HCT116 (cell line): Measurements from ENCODE around the gene OGG1. TPM values are rescaled to one million over a fixed set of nuclear protein-coding genes. Genes with fewer than 3 reads are reported as not detected.

ENCODE experiments used
- ATAC-seq: fragments of 200-7000 bp; cut with Tn5 transposase; 2 replicates; pipeline ENCODE4 v1.9.1; 2020; ENCODE audit warnings: mild to moderate bottlenecking, moderate library complexity
- BruUV-seq: library from RNA; stranded (reverse); fragments of 400-500 nt; replicated peaks from 2 replicates; lab custom pipeline; 2021; lab: Mats Ljungman, UMichigan
- CTCF ChIA-PET: fragments of 300-600 bp; sonication (Branson Sonifier 250); formaldehyde crosslinking; loops from one replicate; lab custom pipeline; 2021; ENCODE audit warnings: antibody characterized with exemption; lab: Charles Lee
- POLR2A ChIA-PET: fragments of 300-600, 350-600 bp; sonication (Branson Sonifier 250); formaldehyde crosslinking; loops from one replicate; lab custom pipeline; 2021; ENCODE audit warnings: antibody characterized with exemption; lab: Charles Lee
- RAD21 ChIA-PET, 2 experiments: fragments of 300-600 bp; sonication (Branson Sonifier 250); formaldehyde crosslinking; loops; one replicate each; lab custom pipeline; 2023; ENCODE audit warnings: low total read pairs in 2 of 2; ENCODE audit not compliant: uncharacterized antibody in 2 of 2, unreplicated experiment in 2 of 2, low non-redundant PET in 1 of 2; lab: Charles Lee
- DNase-seq: peaks from one replicate; pipeline ENCODE4 v3.0.0-alpha.2; 2010; ENCODE audit warnings: low read depth, low spot score
- H2AFZ ChIP-seq: fragments of 200-600 bp; shearing (Covaris generic), sonication (generic); 2 replicates; pipeline ENCODE4 v1.6.1; 2017; ENCODE audit warnings: low read depth, mixed run types, mixed read lengths, antibody characterized with exemption, low read length; ENCODE audit not compliant: poor library complexity, severe bottlenecking
- H3K27ac ChIP-seq: 2 replicates; pipeline ENCODE4 v1.5.1; 2012; ENCODE audit warnings: low read depth, low read length
- H3K27me3 ChIP-seq: fragments of 200-600 bp; sonication (generic); 2 replicates; pipeline ENCODE4 v1.6.1; 2016; ENCODE audit warnings: mixed run types, low read length, mixed read lengths; ENCODE audit not compliant: insufficient read depth
- H3K36me3 ChIP-seq, 2 experiments: fragments of 200-500 bp in 1 of 2; fragments of 200-600 bp in 1 of 2; sonication (Bioruptor generic) in 1 of 2; sonication (generic) in 1 of 2; 2 replicates each; pipeline versions ENCODE4 v1.5.1 to v1.6.1; 2014 to 2016; ENCODE audit warnings: low read length in 2 of 2, inconsistent platforms in 1 of 2, mixed read lengths in 1 of 2, mixed run types in 1 of 2; ENCODE audit not compliant: insufficient read depth in 2 of 2, control insufficient read depth in 1 of 2
- H3K4me1 ChIP-seq, 2 experiments: fragments of 200-600 bp in 1 of 2; sonication (generic) in 1 of 2; 2 replicates each; pipeline versions ENCODE4 v1.5.1 to v1.6.1; 2012 to 2017; ENCODE audit warnings: low read length in 2 of 2, inconsistent platforms in 1 of 2, mild to moderate bottlenecking in 1 of 2, mixed read lengths in 1 of 2, mixed run types in 1 of 2, moderate library complexity in 1 of 2; ENCODE audit not compliant: insufficient read depth in 2 of 2, control insufficient read depth in 1 of 2
- H3K4me2 ChIP-seq: fragments of 200-600 bp; sonication (generic); 2 replicates; pipeline ENCODE4 v1.6.1; 2017; ENCODE audit warnings: mixed run types, low read length, mixed read lengths
- H3K4me3 ChIP-seq, 2 experiments: fragments of 200-600 bp in 1 of 2; sonication (generic) in 1 of 2; replicated peaks in 1 of 2; 2 replicates each; pipeline ENCODE4 v1.5.1; 2011 to 2016; ENCODE audit warnings: low read length in 2 of 2, control low read depth in 1 of 2, low read depth in 1 of 2, mild to moderate bottlenecking in 1 of 2, mixed read lengths in 1 of 2, mixed run types in 1 of 2
- H3K79me2 ChIP-seq: fragments of 200-600 bp; sonication (generic); 2 replicates; pipeline ENCODE4 v1.6.1; 2017; ENCODE audit warnings: mild to moderate bottlenecking, mixed run types, low read length, moderate library complexity, mixed read lengths; ENCODE audit not compliant: insufficient read depth
- H3K9ac ChIP-seq: fragments of 200-600 bp; sonication (generic); 2 replicates; pipeline ENCODE4 v1.6.1; 2016; ENCODE audit warnings: low read length, mixed read lengths
- H3K9me2 ChIP-seq: fragments of 200-600 bp; sonication (generic), shearing (Covaris generic); 2 replicates; pipeline ENCODE4 v1.6.1; 2017; ENCODE audit warnings: mixed run types, mild to moderate bottlenecking, moderate library complexity; ENCODE audit not compliant: insufficient read depth
- H3K9me3 ChIP-seq, 2 experiments: fragments of 200-500 bp in 1 of 2; fragments of 200-600 bp in 1 of 2; sonication (Bioruptor generic) in 1 of 2; sonication (generic) in 1 of 2; 2 replicates each; pipeline ENCODE4 v1.6.1; 2014 to 2017; ENCODE audit warnings: low read length in 2 of 2, mixed read lengths in 2 of 2, inconsistent platforms in 1 of 2, low read depth in 1 of 2, mild to moderate bottlenecking in 1 of 2, mixed run types in 1 of 2, moderate library complexity in 1 of 2; ENCODE audit not compliant: control insufficient read depth in 1 of 2, insufficient read depth in 1 of 2
- H4K20me1 ChIP-seq: fragments of 200-600 bp; sonication (generic), shearing (Covaris generic); 2 replicates; pipeline ENCODE4 v1.6.1; 2017; ENCODE audit warnings: mixed run types, mild to moderate bottlenecking, moderate library complexity; ENCODE audit not compliant: insufficient read depth
- CBX3 ChIP-seq: IDR thresholded peaks from 2 replicates; pipeline ENCODE4 v1.6.1; 2012; ENCODE audit warnings: low read depth
- CEBPB ChIP-seq: IDR thresholded peaks from 2 replicates; pipeline ENCODE4 v1.6.1; 2012; ENCODE audit warnings: low read depth
- EGR1 ChIP-seq: IDR thresholded peaks from 2 replicates; pipeline ENCODE4 v1.6.1; 2012; ENCODE audit warnings: low read depth
- ELF1 ChIP-seq: IDR thresholded peaks from 2 replicates; pipeline ENCODE4 v1.6.1; 2012; ENCODE audit warnings: low read depth, borderline replicate concordance
- EZH2 ChIP-seq: fragments of 200-600 bp; sonication (generic); IDR thresholded peaks from 2 replicates; pipeline ENCODE4 v1.6.1; 2017; ENCODE audit warnings: antibody characterized with exemption, mixed run types
- EZH2phosphoT487 ChIP-seq: fragments of 200-600 bp; IDR thresholded peaks from 2 replicates; pipeline ENCODE4 v1.6.1; 2018; ENCODE audit warnings: antibody characterized with exemption, borderline replicate concordance
- FOSL1 ChIP-seq: IDR thresholded peaks from 2 replicates; pipeline ENCODE4 v1.6.1; 2012; ENCODE audit warnings: low read depth
- POLR2AphosphoS5 ChIP-seq: IDR thresholded peaks from 2 replicates; pipeline ENCODE4 v1.6.1; 2011; ENCODE audit warnings: mild to moderate bottlenecking, low read depth, low read length, moderate library complexity
- SIN3A ChIP-seq: IDR thresholded peaks from 2 replicates; pipeline ENCODE4 v1.6.1; 2012; ENCODE audit warnings: low read depth
- SRF ChIP-seq: IDR thresholded peaks from 2 replicates; pipeline ENCODE4 v1.6.1; 2012; ENCODE audit warnings: low read depth
- TCF7L2 ChIP-seq: IDR thresholded peaks from 2 replicates; pipeline ENCODE4 v1.7.0; 2011; ENCODE audit warnings: borderline replicate concordance, inconsistent platforms; ENCODE audit not compliant: insufficient read depth, insufficient read length; ENCODE audit errors: extremely low read depth
- YY1 ChIP-seq: IDR thresholded peaks from 2 replicates; pipeline ENCODE4 v1.6.1; 2011; ENCODE audit warnings: low read length, low read depth, moderate library complexity, mild to moderate bottlenecking; ENCODE audit not compliant: insufficient replicate concordance; ENCODE audit errors: extremely low read depth
- ZFX ChIP-seq: fragments of 450-650 bp; IDR thresholded peaks from 2 replicates; pipeline ENCODE4 v1.6.1; 2017
- ZNF274 ChIP-seq: fragments of 200-500 bp; sonication (Bioruptor generic); IDR thresholded peaks from 2 replicates; pipeline ENCODE4 v1.6.1; 2014; ENCODE audit warnings: mild to moderate bottlenecking, low read depth, low read length, inconsistent platforms
- intact Hi-C: fragments of 100-400 bp; cut with micrococcal nuclease; formaldehyde crosslinking; loops from 2 replicates; pipeline ENCODE4 v1.10.0; 2022
- total RNA-seq: library from RNA; stranded (reverse); gene quantifications from one replicate; pipeline ENCODE4 v1.2.1, GENCODE V29; 2021; ENCODE audit not compliant: unreplicated experiment
- TF ChIP-seq, protein P1 (sequence below): IDR thresholded peaks from 2 replicates; pipeline ENCODE4 v1.6.1; 2012
- TF ChIP-seq, protein P2 (sequence below): IDR thresholded peaks from 2 replicates; pipeline ENCODE4 v1.6.1; 2012; ENCODE audit warnings: low read depth
- TF ChIP-seq, protein P3 (sequence below), 3 experiments: fragments of 200-600 bp in 1 of 3; sonication (generic) in 1 of 3; IDR thresholded peaks in 2 of 3; conservative IDR thresholded peaks in 1 of 3; 2 replicates each; pipeline ENCODE4 v1.5.1; 2012 to 2017; ENCODE audit warnings: low read depth in 2 of 3, low read length in 2 of 3, antibody characterized with exemption in 1 of 3, borderline replicate concordance in 1 of 3, control low read depth in 1 of 3, mild to moderate bottlenecking in 1 of 3, mixed read lengths in 1 of 3, mixed run types in 1 of 3, moderate library complexity in 1 of 3; ENCODE audit not compliant: insufficient read depth in 1 of 3

Gene OGG1
- total RNA-seq, 1 experiment from 2014 or later: 16.3 TPM

DNA sequence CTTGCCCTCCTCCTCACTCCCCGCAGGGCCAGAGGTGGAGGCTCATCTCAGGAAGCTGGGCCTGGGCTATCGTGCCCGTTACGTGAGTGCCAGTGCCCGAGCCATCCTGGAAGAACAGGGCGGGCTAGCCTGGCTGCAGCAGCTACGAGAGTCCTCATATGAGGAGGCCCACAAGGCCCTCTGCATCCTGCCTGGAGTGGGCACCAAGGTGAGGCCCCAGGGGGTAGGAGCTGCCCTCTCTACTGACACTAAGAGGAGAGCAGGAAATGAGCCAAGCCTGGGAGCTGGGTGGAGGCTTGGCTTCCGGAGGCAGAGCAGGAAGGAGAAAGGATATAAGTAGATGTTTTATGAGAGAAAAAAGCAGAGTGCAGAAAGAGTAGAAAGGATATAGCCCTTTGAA lies 4.9 kb downstream of the OGG1 start:
- H3K9ac ChIP-seq: no peak overlapping the region
- H3K36me3 ChIP-seq: peaks cover 9 to 11% of the 10 kb centered on the region in 2 experiments; a peak in 3 of 4 replicates

More for the DNA sequence above, 4.9 kb downstream of the OGG1 start:
- Histone ChIP-seq H3K4me1 (peaks cover 2 to 12% of the 10 kb centered on the region in 2 experiments; a peak in 2 of 4 replicates), H3K4me3 (no peak overlapping the region), H3K9me2 (no peaks in the 10 kb centered on the region), H3K27me3 (no peaks in the 10 kb centered on the region), H3K9me3 (no peaks in the 10 kb centered on the region), H3K79me2 (peaks cover 8% of the 10 kb centered on the region), H3K27ac (no peak overlapping the region; the same call in 1 of the 2 replicates), H3K4me2 (no peak overlapping the region), H2AFZ (no peak overlapping the region), H4K20me1 (no peaks in the 10 kb centered on the region)
- POLR2A ChIA-PET: no interaction called here
- intact Hi-C loops: no loop called here
- CTCF ChIA-PET: no interaction called here
- no TSS peak for BruUV-seq
- RAD21 ChIA-PET: no interaction called here
- no peak for DNase-seq
- ATAC-seq: no peak
- TF ChIP-seq YY1 (no peak), SIN3A (no peak), ZFX (no peak), SRF (no peak), EZH2phosphoT487 (no peak), POLR2AphosphoS5 (no peak), CEBPB (no peak), EGR1 (no peak), TCF7L2 (no peak), EZH2 (no peak), FOSL1 (no peak), CBX3 (no peak), ELF1 (no peak), ZNF274 (no peak)
- TF ChIP-seq, protein P1, sequence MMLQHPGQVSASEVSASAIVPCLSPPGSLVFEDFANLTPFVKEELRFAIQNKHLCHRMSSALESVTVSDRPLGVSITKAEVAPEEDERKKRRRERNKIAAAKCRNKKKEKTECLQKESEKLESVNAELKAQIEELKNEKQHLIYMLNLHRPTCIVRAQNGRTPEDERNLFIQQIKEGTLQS: no peak
- TF ChIP-seq, protein P2, sequence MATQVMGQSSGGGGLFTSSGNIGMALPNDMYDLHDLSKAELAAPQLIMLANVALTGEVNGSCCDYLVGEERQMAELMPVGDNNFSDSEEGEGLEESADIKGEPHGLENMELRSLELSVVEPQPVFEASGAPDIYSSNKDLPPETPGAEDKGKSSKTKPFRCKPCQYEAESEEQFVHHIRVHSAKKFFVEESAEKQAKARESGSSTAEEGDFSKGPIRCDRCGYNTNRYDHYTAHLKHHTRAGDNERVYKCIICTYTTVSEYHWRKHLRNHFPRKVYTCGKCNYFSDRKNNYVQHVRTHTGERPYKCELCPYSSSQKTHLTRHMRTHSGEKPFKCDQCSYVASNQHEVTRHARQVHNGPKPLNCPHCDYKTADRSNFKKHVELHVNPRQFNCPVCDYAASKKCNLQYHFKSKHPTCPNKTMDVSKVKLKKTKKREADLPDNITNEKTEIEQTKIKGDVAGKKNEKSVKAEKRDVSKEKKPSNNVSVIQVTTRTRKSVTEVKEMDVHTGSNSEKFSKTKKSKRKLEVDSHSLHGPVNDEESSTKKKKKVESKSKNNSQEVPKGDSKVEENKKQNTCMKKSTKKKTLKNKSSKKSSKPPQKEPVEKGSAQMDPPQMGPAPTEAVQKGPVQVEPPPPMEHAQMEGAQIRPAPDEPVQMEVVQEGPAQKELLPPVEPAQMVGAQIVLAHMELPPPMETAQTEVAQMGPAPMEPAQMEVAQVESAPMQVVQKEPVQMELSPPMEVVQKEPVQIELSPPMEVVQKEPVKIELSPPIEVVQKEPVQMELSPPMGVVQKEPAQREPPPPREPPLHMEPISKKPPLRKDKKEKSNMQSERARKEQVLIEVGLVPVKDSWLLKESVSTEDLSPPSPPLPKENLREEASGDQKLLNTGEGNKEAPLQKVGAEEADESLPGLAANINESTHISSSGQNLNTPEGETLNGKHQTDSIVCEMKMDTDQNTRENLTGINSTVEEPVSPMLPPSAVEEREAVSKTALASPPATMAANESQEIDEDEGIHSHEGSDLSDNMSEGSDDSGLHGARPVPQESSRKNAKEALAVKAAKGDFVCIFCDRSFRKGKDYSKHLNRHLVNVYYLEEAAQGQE: no peak
- TF ChIP-seq, protein P3, sequence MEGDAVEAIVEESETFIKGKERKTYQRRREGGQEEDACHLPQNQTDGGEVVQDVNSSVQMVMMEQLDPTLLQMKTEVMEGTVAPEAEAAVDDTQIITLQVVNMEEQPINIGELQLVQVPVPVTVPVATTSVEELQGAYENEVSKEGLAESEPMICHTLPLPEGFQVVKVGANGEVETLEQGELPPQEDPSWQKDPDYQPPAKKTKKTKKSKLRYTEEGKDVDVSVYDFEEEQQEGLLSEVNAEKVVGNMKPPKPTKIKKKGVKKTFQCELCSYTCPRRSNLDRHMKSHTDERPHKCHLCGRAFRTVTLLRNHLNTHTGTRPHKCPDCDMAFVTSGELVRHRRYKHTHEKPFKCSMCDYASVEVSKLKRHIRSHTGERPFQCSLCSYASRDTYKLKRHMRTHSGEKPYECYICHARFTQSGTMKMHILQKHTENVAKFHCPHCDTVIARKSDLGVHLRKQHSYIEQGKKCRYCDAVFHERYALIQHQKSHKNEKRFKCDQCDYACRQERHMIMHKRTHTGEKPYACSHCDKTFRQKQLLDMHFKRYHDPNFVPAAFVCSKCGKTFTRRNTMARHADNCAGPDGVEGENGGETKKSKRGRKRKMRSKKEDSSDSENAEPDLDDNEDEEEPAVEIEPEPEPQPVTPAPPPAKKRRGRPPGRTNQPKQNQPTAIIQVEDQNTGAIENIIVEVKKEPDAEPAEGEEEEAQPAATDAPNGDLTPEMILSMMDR (IDR thresholded peaks at IDR 0.05 in 2 of 3, conservative IDR thresholded peaks at IDR 0.05 in 1 of 3; ENCODE audit: borderline replicate concordance in 1 of 3, insufficient read depth in 1 of 3, low read depth in 2 of 3, low read length in 2 of 3): no peak
